HCT116 (cell line): Measurements from ENCODE around the gene MS4A8.

ENCODE experiments used
- CEBPB ChIP-seq: IDR thresholded peaks from 2 replicates; pipeline ENCODE4 v1.6.1; 2012; ENCODE audit warnings: low read depth
- CTCF ChIP-seq, 3 experiments: fragments of 200-600 bp in 1 of 3; sonication (generic) in 1 of 3; IDR thresholded peaks in 2 of 3; conservative IDR thresholded peaks in 1 of 3; 2 replicates each; pipeline ENCODE4 v1.5.1; 2012 to 2017; ENCODE audit warnings: low read depth in 2 of 3, low read length in 2 of 3, antibody characterized with exemption in 1 of 3, borderline replicate concordance in 1 of 3, control low read depth in 1 of 3, mild to moderate bottlenecking in 1 of 3, mixed read lengths in 1 of 3, mixed run types in 1 of 3, moderate library complexity in 1 of 3; ENCODE audit not compliant: insufficient read depth in 1 of 3
- EZH2 ChIP-seq: fragments of 200-600 bp; sonication (generic); IDR thresholded peaks from 2 replicates; pipeline ENCODE4 v1.6.1; 2017; ENCODE audit warnings: antibody characterized with exemption, mixed run types
- JUND ChIP-seq: IDR thresholded peaks from 2 replicates; pipeline ENCODE4 v1.6.1; 2012
- MAX ChIP-seq: IDR thresholded peaks from 2 replicates; pipeline ENCODE4 v1.6.1; 2012
- POLR2A ChIP-seq: IDR thresholded peaks from 2 replicates; pipeline ENCODE4 v1.7.0; 2011; ENCODE audit warnings: borderline replicate concordance; ENCODE audit not compliant: insufficient read depth, insufficient read length; ENCODE audit errors: extremely low read depth
- REST ChIP-seq: IDR thresholded peaks from 2 replicates; pipeline ENCODE4 v1.6.1; 2012; ENCODE audit warnings: low read depth
- YY1 ChIP-seq: IDR thresholded peaks from 2 replicates; pipeline ENCODE4 v1.6.1; 2011; ENCODE audit warnings: low read length, low read depth, moderate library complexity, mild to moderate bottlenecking; ENCODE audit not compliant: insufficient replicate concordance; ENCODE audit errors: extremely low read depth

- TF ChIP-seq CTCF (IDR thresholded peaks at IDR 0.05 in 2 of 3, conservative IDR thresholded peaks at IDR 0.05 in 1 of 3; ENCODE audit: borderline replicate concordance in 1 of 3, insufficient read depth in 1 of 3, low read depth in 2 of 3, low read length in 2 of 3), result no peak
- no peak for TF ChIP-seq EZH2
- no peak for TF ChIP-seq POLR2A
- no peak for TF ChIP-seq JUND
- TF ChIP-seq YY1, result no peak
- TF ChIP-seq MAX, result no peak
- TF ChIP-seq REST, result no peak
- TF ChIP-seq CEBPB, result no peak
Measured at GRCh38 chr11:60672255-60672654, 27.2 kb upstream of the MS4A8 start.
